ENCODE measurements around the gene HPX.

DNA sequence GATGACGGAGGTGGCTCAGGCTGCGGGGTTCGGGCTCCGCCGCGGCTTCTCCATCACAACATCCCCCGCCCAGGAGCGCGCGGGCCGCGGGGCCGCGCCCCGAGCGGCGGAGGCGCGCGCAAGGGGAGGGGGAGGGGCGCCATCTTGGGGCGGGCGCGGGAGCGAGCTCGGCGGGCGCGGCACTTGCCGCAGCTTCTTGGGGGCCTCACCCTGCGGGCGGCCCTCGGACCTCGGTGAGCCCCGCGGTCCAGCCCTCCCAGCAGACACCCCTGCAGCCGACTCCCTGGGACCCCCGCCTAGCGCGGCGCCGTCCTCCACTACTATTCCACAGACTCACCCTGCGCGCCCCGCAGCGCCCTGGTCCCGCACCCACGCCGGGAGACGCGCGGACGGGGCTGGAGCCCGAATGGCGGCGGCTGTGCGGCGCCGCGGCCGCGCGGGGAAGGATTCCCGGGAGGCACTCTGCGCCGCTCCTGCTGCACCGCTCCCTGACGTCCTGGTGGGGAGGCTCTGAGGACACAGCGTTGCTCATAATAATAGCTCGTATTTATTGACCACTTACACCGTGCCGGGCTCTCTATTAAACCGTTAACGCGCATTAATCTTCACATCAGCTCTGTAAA is 21.7 kb downstream of the HPX start, which contains the start of gene APBB1:
- TF ChIP-seq, protein P1, sequence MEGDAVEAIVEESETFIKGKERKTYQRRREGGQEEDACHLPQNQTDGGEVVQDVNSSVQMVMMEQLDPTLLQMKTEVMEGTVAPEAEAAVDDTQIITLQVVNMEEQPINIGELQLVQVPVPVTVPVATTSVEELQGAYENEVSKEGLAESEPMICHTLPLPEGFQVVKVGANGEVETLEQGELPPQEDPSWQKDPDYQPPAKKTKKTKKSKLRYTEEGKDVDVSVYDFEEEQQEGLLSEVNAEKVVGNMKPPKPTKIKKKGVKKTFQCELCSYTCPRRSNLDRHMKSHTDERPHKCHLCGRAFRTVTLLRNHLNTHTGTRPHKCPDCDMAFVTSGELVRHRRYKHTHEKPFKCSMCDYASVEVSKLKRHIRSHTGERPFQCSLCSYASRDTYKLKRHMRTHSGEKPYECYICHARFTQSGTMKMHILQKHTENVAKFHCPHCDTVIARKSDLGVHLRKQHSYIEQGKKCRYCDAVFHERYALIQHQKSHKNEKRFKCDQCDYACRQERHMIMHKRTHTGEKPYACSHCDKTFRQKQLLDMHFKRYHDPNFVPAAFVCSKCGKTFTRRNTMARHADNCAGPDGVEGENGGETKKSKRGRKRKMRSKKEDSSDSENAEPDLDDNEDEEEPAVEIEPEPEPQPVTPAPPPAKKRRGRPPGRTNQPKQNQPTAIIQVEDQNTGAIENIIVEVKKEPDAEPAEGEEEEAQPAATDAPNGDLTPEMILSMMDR (IDR thresholded peaks at IDR 0.05) = peak in 1 of 6 experiments; percentile 20
- TF ChIP-seq POLR2A (IDR thresholded peaks at IDR 0.05) = peak in 2 of 4 donors; percentile 34 to 50
